Measurements from ENCODE around the gene SLC5A11.

- TF ChIP-seq CTCF (IDR thresholded peaks at IDR 0.05): no peak
- no peak for TF ChIP-seq EZH2 (IDR thresholded peaks at IDR 0.05; ENCODE audit: borderline replicate concordance, insufficient read depth, low read depth, low read length, poor library complexity, severe bottlenecking)
These were observed 7.1 kb upstream of the SLC5A11 start for GRCh38 chr16:24838554-24839266.

Data from B cell (primary cell).